Thyroid gland (tissue), 4 donors: ENCODE data around the gene RFTN1.

Experiments used
- POLR2A ChIP-seq, 2 donors: fragments of 450-650 bp; IDR thresholded peaks; one replicate each; pipeline ENCODE4 v1.6.1; 2017; ENCODE audit warnings: antibody characterized with exemption in 2 of 2, mild to moderate bottlenecking in 2 of 2, moderate library complexity in 1 of 2
- TF ChIP-seq, protein P1 (sequence below), 6 experiments: fragments of 200-600 bp in 3 of 6; fragments of 450-650 bp in 3 of 6; sonication (generic) in 3 of 6; IDR thresholded peaks; one replicate each; pipeline ENCODE4 v1.5.1; 2016 to 2019; ENCODE audit warnings: antibody characterized with exemption in 6 of 6, mild to moderate bottlenecking in 2 of 6, inconsistent platforms in 1 of 6, moderate library complexity in 1 of 6

- TF ChIP-seq, protein P1, sequence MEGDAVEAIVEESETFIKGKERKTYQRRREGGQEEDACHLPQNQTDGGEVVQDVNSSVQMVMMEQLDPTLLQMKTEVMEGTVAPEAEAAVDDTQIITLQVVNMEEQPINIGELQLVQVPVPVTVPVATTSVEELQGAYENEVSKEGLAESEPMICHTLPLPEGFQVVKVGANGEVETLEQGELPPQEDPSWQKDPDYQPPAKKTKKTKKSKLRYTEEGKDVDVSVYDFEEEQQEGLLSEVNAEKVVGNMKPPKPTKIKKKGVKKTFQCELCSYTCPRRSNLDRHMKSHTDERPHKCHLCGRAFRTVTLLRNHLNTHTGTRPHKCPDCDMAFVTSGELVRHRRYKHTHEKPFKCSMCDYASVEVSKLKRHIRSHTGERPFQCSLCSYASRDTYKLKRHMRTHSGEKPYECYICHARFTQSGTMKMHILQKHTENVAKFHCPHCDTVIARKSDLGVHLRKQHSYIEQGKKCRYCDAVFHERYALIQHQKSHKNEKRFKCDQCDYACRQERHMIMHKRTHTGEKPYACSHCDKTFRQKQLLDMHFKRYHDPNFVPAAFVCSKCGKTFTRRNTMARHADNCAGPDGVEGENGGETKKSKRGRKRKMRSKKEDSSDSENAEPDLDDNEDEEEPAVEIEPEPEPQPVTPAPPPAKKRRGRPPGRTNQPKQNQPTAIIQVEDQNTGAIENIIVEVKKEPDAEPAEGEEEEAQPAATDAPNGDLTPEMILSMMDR (IDR thresholded peaks at IDR 0.05) = no peak
- no peak for TF ChIP-seq POLR2A (IDR thresholded peaks at IDR 0.05)
These were observed 214.6 kb downstream of the RFTN1 start for GRCh38 chr3:16298891-16299290.
